GM18873 (cell line): Measurements from ENCODE around the gene HPSE.
A peak's percentile ranks its signal among the peaks of the same experiment; 100 is the strongest.

Source experiments
- ATAC-seq: cut with Tn5 transposase; IDR thresholded peaks from one replicate; pipeline ENCODE4 v1.9.1; 2021; ENCODE audit warnings: mild to moderate bottlenecking, moderate library complexity, moderate number of reproducible peaks; ENCODE audit not compliant: unreplicated experiment, low FRiP score

The HPSE gene

GRCh38 chr4:83334425-83335241 is at the start of gene HPSE:
Gene HPSE, minus strand, starts transcription at chr4:83334848. Its CDS starts 66 bp downstream, at chr4:83334782.
- ATAC-seq = peak; percentile 68

- ATAC-seq = no peak
Measured at GRCh38 chr4:83382850-83383249, 48.2 kb upstream of the HPSE start.

DNA sequence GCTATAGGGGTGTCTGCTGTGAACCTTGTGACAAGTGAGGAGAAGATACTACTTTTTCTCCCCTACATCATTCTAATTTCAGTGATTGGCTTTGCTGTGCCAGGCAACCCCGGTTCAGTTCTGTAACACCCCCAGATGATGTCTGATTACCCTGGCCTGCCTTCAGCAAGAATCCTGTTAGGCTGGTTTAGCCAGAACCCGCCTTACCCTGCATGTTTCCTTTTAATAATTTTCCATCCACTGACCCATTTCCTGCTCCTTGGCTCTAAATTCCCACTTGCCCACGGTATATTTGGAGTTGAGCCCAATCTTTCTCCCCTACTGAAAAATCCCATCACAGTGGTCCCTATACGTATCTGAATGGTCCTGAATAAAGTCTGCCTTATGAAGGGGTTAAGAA is 46.5 kb upstream of the HPSE start:
- ATAC-seq = no peak

- ATAC-seq = no peak
Measured at GRCh38 chr4:83378419-83378818, 43.8 kb upstream of the HPSE start.

GRCh38 chr4:83372931-83373330 is 38.3 kb upstream of the HPSE start:
- ATAC-seq = no peak

GRCh38 chr4:83371936-83372335 is 37.3 kb upstream of the HPSE start:
- ATAC-seq = no peak

GRCh38 chr4:83371235-83371634 is 36.6 kb upstream of the HPSE start:
- ATAC-seq = no peak

- ATAC-seq = no peak
Measured at GRCh38 chr4:83370640-83370906, 35.9 kb upstream of the HPSE start.

DNA sequence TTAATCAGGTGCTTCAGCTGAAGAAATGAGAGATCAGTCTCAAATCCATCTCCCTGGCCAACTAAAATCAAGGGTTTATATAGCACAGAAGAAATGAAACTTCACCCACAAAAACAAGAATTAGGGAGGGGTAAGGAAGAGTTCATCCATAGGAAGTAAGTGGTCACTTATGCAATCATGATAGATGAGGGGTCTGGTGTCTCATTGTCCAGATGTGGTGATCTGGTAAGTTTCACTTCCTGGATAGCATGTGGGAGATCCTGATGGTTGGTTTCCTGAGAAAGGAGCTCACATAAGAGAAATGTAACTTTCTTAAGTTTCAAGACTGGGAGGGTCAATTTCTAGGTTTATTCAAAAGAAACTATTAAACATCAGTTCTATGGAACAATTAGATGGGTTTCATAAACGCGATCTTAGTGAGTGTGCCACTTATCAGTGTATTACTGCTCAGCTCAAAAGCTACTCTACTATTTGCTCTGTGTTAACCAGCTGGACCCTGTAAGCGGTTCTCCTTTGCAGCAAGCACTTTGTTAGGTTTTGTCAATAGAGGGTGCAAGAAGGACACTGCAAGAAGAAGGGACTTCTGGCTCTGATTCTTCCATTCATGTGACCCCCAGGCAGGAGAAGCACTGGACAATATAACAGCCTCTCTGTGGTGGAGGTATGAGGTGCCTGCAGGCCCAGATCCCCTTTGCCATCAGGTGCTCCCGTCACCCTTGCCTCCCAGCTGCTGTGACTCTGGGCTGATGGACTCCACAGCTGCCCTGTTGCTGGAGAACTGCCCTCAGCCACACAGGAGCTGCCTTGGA is 35.4 kb upstream of the HPSE start:
- no peak for ATAC-seq

DNA sequence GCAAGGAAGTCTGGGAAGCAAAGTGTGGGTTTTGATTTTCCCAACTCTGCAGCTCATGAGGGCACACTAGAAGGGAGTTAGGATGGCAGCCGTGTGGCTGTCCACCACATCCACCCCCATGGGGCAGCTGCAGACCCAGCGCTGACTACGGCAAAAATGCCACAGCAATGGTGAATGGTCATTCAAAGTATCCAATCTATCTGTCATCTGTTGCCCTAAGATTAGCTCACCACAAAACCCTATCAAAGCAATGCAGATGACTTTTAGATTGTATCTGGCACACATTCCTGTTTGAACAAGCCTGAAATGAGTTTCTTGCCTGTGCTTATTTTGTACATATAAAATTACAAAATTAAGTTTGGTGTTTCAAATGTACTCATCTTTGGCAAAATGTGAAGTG is 29.7 kb upstream of the HPSE start:
- no peak for ATAC-seq

DNA sequence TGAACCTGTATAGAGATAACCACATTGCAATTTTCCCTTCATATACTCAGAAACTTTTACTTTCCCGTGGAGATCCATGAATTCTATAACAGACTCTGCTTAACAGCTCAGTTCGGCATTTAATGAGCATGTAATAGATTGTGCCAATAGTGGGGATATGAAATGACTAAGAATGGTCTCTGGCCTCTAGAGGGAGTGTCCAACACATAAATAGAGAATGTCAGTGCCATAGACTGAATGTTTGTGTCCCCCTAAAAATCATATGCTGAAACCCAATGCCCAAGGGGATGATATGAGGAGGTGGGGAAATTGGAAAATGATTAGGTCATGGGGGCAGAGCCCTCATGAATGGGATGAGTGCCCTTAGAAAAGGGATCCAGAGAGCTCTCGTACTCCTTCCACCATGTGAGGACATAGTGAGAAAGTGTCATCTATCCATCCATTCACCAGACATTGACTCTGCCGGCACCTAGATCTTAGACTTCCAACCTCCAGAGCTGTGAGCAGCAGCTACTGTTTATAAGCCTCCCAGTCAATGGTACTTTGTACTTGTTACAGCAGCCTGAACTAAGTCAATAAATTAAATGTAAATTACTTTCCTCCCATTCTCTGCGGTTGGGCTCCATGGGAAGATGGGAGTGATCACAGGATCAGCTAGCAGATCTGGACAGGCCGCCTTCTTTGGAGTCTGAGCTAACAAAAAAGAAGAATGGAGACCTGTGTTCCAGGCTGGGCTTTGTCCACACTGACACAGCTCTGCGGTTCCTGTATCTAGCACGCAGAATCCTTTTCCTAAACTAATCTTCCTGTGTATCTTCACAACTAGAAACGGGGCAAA is 28.1 kb upstream of the HPSE start:
- ATAC-seq = peak; percentile 65

DNA sequence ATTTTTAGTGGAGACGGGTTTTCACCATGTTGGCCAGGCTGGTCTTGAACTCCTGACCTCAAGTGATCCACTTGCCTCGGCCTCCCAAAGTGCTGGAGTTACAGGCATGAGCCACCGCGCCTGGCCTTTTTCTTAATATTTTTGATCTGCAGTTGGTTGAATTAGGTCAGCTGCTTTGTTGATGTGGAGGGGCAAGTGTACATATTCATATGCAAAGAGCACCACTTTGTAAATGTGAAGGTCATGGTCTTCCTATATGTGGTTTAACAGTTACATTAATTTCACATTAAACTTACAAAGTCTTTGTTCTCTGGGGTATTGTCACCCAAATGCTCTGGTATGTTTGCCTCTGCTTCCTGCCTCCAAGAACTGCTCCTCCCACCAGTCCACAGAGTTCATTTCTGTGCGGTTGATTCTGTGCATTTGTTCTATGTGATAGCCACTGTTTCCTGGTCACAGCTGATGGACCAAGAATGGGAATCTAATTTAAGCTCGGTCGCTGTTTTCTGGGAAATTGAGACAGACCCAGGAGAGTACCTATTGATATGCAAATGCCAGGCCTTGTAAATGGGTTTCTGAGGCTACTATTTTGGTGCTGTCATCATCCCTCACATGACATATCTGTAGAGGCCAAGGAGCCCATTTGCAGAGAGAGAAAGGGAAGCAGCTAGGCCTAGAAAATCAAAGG is 26.9 kb upstream of the HPSE start:
- no peak for ATAC-seq

GRCh38 chr4:83360018-83360417 is 25.4 kb upstream of the HPSE start:
- ATAC-seq = no peak

DNA sequence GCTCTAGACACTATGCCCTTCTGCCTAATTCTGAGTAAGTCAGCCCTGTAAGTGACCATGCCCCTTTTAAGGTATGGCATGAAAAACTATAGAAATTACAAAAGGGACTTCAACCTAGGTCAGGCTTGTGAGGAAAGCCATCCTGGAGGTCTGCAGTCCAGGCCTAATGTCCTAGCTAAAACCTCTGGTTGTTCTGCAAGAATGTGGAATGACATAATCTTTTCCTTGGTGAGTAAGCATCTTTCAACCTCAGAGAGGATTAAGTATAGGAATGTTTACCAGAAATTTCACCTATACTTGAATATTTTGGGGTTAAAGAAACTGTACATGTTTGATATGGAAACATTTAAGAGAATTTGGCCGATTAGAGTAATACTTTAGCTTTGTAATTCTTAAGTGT is 23.8 kb upstream of the HPSE start:
- no peak for ATAC-seq

DNA sequence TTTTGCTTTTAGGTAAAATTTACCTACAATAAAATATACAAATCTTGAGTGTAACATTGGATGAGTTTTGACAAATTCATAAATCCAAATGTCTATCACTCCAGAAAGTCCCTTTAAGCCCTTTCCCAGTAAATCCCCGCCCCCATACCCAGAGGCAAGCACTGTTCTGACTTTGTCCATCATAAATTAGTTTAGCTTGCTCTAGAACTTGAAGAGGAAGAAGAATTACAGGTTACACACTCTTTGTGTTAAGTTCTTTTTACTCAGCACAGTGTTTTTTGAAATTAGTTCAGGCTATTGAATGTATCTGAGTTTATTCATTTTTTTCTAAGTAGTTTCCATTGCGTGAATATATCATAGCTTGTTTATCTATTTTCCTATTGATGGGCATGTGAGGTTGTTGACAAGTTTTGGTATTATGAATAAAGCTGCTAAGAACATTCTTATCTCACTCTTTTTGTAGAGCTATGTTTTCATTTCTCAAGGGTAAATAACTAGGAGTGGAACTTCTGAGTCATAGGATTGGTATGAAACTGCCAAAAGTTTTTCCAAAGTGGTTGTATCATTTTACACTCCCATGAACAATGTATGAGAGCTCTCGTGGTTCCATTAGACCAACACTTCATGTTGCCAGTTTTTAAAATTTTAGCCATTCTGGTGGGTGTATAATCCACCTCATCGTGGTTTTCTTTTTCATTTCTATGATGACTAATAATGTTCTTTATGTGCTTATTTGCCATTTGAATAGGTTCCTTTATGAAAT is 22.4 kb upstream of the HPSE start:
- ATAC-seq = no peak

DNA sequence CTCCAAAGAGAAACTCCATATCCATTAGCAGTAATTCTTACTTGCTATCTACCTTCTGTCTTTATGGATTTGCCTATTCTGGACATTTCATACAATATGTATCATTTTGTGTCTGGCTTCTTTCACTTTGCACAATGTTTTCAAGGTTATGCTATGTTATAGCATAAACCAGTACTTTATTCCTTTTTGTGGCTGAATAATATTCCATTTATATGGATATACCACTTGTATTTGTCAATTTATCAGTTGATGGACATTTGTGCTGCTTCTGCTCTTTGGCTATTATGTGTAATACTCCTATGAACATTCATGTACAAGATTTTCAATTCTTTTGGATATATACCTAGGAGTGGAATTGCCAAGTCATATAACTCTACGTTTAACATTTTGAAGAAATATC is 18.9 kb upstream of the HPSE start:
- ATAC-seq = no peak

- ATAC-seq = no peak
Measured at GRCh38 chr4:83348074-83348473, 13.4 kb upstream of the HPSE start.

- no peak for ATAC-seq
Measured at GRCh38 chr4:83342476-83342875, 7.8 kb upstream of the HPSE start.

DNA sequence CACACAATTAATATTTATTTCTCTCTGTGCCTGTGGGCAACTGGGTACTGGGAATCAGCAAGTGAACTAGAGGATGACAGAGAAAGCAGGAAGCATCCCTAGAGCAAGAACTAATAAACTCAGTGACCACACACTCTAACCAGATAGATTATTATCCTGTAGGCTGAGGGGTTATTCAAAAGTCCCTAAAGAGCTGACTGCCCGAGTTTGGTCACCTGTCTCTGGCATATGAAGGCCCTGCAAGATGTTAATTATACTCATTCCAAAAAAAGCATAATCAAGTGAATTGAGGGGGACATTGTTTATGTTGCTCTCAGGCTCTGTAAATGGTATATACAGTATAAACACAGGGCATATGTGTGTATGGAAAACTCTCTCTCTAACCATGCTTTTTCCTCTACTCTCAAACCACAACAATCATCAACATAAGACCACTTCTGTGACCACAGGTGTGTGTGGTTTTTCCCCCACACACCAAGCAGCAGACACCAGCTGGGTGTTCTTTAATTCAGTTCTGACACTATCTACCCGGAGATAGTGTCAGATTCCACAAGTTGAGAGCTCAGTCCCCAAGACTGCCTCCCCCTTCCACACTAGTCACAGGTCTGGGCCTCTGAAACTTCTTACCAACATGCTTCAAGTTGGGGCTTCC is 6.2 kb upstream of the HPSE start:
- ATAC-seq = no peak
